HG03571 (cell line): ENCODE results near the gene PVALEF.

Experiments used
- ATAC-seq: cut with Tn5 transposase; IDR thresholded peaks from one replicate; pipeline ENCODE4 v1.9.1; 2021; ENCODE audit not compliant: unreplicated experiment

Gene PVALEF

DNA sequence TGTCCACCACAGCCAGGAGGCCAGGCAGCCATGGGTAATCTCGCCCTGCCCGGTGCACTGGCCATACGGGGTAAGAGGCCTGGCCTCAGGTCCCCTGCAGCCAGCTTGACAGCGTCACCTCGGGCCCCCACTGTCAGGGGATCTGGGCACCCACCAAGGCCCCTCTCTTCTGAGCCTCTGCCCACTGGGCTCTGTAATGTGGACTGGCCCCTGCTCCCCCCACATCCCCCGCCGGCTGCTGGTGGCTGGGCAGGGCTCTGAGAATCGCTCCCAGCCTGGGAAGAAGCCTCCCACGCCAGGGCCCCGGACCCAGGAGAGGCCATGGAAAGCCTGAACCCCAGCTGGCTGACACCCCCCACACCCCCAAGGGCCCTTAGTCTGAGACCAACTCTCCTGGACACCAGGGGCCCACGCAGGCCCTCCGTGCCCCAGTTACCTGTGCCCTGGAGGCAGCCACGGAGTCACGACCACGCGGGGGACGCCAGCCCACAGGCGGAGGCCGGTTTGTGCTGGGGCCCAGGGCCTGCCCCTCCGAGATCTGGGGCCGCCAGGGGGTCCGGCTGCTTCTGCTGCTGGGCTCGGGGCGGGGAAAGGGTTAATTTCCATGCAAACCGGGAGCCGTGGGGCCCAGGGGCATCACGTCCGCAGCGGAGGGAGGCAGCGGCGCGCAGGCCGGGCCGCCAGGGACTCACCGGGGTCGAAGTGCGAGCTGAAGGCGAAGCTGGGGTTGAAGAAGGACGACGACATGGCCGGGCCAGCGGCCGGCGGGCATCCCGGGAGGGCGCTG is at the start of gene PVALEF:
PVALEF (plus strand) TSS at position 262 of the 787 bp plus-strand sequence. CDS start 15,720 bp downstream, outside the sequence.
- no peak for ATAC-seq

DNA sequence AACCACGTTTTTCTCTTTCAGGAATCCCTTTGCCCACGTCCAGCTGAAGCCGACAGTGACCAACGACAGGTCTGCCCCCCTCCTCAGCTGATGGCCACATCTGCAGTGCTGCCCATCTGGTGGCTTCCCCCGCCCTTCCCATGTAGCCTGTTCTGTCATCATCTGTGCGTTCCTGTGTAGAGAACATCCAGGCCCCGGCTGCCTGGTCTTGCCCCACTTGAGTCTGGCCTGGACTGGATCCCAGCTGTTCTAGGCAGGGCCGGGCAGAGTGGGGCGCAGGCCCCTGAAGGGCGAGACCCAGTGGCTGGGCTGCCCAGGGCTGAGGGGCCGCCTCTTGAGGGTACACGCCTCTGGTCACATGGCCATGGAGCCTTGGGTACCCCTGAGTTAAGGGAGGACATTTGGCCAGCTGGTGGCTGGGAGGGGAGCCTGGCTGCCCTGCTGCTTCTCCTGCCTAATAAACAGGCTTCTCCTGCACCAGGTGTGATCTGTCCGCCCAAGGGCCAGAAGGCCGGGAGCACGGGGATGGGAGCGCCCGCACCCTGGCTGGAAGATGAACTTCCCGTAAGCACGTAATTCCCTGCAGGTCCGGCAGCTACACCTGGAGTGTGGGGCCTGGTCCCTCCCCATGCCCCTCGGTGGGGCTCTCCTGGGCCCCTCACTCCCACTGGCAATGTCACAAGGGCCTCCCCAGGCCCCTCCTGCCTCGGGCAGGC is 49.4 kb upstream of the PVALEF start:
- ATAC-seq: no peak

DNA sequence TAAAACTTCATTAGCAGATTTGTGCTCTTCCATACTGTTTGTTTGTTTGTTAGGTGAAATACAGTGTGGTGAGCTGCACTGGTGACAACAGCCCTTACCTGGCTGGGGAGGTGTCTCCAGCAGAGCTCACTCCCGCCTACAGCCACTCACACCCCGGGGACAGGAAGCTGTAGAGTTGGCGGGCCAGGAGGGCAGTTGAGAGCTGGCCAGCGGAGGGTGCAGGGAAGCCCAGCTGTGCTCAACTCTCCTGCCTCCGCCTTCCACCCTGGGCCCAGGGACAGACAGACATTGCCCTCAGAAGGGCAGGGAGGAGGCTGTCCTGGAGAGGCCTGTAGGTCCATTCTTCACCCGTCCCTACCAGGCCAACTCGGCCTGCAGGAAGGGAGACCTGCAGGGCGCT is 48.6 kb upstream of the PVALEF start:
- no peak for ATAC-seq

DNA sequence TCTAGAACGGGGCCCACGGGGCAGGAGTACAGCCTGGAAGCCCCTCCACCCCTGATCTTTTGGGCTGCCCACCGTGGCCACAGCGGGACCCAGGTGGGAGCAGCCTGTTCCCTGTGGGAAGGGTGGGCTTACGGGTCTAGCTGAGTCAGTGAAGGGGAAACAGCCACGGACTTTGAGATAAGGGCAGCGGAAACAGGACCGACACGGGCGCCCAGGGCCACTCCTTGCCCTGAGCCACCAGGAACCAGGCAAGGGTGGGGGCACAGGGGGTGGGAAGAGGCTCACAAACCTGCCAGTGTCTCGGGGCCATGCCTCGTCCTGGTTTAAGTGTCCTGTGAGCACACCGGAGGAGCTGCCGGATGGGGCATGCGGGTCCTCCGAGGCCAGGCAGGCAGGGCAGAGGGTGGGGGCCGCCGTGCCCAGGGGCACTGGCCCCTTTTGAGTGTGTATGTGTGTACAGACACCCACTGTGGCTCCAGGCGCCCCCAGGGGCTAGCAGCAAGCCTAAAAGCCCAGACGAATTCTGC is 47.6 kb upstream of the PVALEF start:
- ATAC-seq: no peak

GRCh38 chr17:81118308-81119221 is 46.7 kb upstream of the PVALEF start:
- ATAC-seq: no peak

GRCh38 chr17:81119223-81120148 is 45.8 kb upstream of the PVALEF start:
- no peak for ATAC-seq

- no peak for ATAC-seq
These were observed 45.2 kb upstream of the PVALEF start for GRCh38 chr17:81120149-81120484.

DNA sequence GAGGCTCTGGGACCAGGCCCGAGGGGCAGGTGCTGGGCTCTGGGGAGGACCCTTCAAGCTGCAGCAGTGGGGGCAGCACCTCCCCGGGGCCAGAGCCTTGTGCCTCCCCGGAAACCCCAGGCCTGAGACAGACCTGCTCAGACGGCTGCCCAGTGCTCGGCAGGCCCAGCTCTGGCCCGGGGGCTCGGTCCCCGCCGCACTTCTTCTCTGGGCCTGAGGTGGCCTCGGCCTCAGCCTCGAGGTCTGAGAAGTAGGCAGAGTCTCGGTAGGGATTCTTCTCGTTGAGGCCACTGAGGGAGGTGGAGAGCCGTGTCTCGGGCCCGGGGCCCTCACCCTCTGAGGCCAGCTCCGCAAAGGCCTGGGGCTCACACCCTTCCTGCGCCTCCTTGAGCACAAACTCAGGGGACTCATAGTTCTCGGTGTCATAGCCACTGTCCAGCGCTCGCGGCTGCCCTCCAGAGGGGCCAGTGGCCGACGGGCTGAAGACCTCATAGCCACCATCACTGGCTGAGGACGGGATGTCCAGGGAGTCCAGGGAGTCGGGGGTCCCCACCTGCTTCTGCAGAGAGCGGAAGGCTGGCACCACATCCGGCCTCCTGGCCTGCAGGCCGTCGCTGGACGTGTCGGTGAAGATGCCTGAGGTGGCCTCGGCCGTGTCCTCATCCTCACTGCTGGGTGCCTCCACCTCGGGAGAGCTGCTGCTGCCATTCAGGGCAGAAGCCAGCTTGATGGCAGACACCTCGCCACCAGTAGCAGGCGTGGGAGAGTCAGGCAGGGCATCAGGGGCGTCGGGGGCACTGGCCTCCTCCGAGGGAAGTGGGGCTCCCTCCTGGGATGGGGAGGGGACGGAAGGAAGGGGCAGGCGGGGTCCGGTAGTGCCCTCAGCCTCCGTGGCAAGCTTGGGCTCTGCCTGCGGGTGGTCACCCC is 44.3 kb upstream of the PVALEF start:
- no peak for ATAC-seq

DNA sequence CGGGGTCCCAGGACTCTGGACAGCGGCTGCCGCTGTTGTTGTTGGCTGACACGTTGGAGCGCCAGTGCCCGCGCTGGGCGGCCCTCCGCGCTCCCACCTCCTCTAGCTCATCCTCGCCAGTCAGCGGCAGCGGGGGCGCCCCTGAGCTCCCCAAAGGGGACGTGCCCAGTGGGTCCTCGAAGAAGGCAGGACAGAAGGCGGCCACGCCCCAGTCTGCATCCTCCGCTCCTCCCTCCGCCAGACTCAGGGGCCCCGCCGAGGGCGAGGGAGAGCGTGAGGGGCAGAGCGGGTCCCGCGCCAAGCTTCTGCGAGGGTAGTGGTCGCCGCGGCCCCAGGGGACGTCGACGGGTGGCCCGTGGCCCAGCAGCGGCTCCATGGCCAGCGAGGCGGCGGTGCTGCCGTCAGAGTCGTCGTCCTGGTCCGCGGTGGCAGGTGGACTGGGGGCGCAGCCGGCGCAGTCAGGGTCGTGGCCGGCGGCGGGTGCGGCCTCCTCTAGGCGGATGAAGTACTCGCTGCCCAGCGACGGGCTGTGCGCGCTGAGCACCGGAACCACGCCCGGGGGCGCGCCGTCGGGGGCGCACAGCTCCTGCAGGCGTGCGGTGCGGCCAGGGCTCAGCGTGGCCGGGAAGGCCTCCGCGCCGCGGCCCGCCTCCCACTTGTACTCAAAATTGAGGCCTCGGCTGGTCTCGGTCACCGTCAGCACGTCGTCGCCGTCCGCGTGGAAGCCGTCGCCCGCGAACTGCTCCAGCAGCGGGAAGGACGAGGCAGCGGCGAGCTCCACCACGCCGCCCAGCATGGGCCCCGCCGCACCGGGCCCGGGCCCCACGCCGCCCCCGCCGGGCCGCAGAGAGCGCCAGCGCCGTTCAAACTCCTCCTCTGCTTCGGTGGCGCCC is 43.2 kb upstream of the PVALEF start:
- no peak for ATAC-seq

- no peak for ATAC-seq
These were observed 42.0 kb upstream of the PVALEF start for GRCh38 chr17:81123052-81124048.

DNA sequence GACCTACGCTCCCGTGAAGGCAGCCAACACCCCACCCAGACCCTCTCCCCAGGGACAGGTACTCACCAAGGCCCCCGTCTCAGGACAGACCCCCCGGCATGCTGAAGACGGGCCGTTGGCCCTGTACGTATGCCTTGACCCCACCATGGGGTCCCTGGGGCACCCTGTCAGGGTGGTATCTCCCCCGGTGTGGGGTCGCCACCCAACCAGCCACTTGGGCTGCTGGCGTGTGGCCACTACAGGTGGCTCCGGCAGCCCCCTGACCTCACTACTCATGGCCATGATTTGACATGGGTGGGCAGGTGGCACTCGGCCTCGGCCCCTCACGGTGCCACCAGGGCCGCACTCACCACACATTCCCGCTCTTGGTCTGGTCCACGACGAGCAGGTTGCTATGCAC is 40.9 kb upstream of the PVALEF start:
- no peak for ATAC-seq

- ATAC-seq: no peak
These were observed 39.7 kb upstream of the PVALEF start for GRCh38 chr17:81125573-81126081.

DNA sequence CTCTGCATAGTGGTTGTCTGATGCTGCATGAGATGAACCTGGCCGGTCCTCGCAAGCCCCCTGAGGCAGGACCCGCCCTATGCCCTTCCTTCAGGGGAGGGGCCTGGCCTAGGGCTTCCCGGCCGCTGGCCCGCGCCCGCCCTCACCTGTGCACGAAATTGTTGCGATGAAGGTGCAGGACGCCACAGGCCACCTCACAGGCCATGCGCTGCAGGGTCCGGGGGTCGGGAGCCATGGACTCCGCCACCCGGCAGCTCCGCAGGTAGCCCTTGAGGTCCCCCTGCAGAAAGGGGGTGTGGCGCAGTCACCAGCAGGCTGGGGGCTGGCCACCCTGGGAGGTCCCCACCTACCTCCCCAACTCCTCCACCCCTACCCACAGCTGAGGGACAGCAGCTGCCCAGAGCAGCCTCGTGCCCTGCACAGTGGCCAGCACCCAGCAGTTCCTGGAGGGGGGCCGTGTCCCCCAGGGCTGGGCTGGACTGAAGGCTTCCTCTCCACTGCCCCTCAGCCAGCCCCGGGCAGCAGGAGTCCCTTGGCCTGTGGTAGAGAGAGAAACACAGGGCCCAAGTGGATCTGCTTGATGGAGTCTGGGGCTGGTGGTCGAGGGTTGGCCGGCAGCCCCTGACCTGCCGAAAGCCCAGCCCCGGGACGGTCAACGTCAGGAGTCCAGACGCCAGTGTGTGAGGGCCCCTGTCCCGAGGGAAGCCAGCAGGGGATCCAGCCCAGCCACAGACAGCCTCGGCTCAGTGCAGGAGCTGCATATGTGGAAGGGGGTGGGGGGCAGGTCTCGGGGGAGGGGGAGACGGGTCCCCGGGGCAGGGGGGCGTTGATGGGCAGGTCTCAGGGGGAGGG is 38.8 kb upstream of the PVALEF start:
- no peak for ATAC-seq

DNA sequence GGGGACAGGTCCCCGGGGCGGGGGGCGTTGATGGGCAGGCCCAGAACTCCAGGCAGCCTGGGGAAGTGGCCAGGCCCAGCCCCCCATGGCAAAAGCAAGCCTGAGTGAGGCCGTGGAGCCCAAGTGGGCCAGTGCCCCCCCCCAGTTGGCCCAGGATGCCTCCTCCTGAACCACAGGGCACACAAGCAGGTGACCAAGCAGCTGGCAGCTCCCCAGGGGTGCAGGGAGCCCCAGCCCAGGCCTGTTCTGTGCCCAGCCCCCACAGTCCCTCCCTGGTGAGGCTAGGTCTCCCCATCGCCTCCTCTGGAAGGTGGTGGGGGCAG is 38.2 kb upstream of the PVALEF start:
- no peak for ATAC-seq

DNA sequence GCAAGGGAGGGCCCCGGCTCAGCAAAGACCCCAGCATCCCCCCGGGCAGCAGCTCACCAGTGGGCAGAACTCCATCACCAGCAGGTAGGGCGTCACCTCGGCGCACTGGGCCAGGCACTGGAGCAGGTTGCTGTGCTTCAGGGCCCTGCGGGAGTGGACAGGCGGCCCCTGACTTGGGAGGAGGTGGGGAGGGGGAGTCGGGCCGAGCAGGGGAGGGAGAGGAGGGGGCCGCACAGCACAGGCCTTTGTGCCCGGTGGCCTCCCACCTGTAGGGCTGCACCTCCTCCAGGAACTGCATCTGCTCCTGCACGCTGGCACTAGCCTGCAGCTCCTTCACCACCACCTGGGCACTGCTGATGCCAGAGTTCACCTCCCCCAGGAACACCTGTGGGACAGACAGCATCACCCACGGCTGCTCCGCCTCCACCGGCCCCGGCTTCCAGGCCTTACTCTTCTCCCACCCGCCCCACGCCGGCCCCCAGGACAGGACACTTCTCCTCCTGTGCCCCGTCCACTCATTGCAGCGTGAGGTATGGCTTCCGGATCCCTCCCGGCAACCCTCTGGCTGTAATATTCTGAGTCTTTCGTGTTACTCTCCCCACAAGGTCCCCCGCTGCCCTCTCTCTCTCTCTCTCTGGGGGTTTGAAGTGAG is 37.7 kb upstream of the PVALEF start:
- ATAC-seq: no peak
